ENCODE results near the gene CORO6.

Gene CORO6

GRCh38 chr17:29625037-29625750, 2.5 kb upstream of the CORO6 start:
- no peaks in the 10 kb centered on the region for H3K27me3 ChIP-seq (ENCODE audit: low read depth)
- H3K4me1 ChIP-seq = peaks cover 14% of the 10 kb centered on the region
- H3K9me3 ChIP-seq = no peaks in the 10 kb centered on the region
- no peak for DNase-seq (ENCODE audit: low spot score in 2 of 2)
- H3K36me3 ChIP-seq (replicated peaks) = no peaks in the 10 kb centered on the region
- H3K4me3 ChIP-seq = no peak overlapping the region
- in situ Hi-C loops (cut with MboI; ENCODE audit: low sequenced_read_pairs) = loop anchor here (25.0 kb wide), 1 partner anchor 462 kb away; no protein-coding TSS in a partner anchor

- Histone ChIP-seq H3K27me3 (ENCODE audit: low read depth) (no peaks in the 10 kb centered on the region), H3K4me3 (no peak overlapping the region), H3K9me3 (no peaks in the 10 kb centered on the region), H3K4me1 (peaks cover 14% of the 10 kb centered on the region), H3K36me3 (replicated peaks) (no peaks in the 10 kb centered on the region)
- in situ Hi-C loops (cut with MboI; ENCODE audit: low sequenced_read_pairs) = loop anchor here (25.0 kb wide), 1 partner anchor 313 kb away; the partner anchor contains the start of genes EFCAB5 and SSH2
- DNase-seq (ENCODE audit: low spot score in 2 of 2) = no peak
These were observed 1.9 kb upstream of the CORO6 start for GRCh38 chr17:29624586-29624985.

GRCh38 chr17:29623283-29623647, 553 bp upstream of the CORO6 start:
- no peaks in the 10 kb centered on the region for H3K9me3 ChIP-seq
- H3K27me3 ChIP-seq (ENCODE audit: low read depth) = no peaks in the 10 kb centered on the region
- no peaks in the 10 kb centered on the region for H3K36me3 ChIP-seq (replicated peaks)
- peaks cover 14% of the 10 kb centered on the region for H3K4me1 ChIP-seq
- DNase-seq (ENCODE audit: low spot score in 2 of 2) = no peak
- peak overlapping the region; percentile 84 for H3K4me3 ChIP-seq
- in situ Hi-C loops (cut with MboI; ENCODE audit: low sequenced_read_pairs) = loop anchor here (25.0 kb wide), 1 partner anchor 314 kb away; the partner anchor contains the start of genes EFCAB5 and SSH2

GRCh38 chr17:29621751-29622194, 939 bp downstream of the CORO6 start:
- Histone ChIP-seq H3K4me3 (peak overlapping the region; percentile 84), H3K9me3 (no peaks in the 10 kb centered on the region), H3K36me3 (replicated peaks) (no peaks in the 10 kb centered on the region), H3K27me3 (ENCODE audit: low read depth) (no peaks in the 10 kb centered on the region), H3K4me1 (peaks cover 23% of the 10 kb centered on the region)
- in situ Hi-C loops (cut with MboI; ENCODE audit: low sequenced_read_pairs) = loop anchor here (25.0 kb wide), 1 partner anchor 316 kb away; the partner anchor contains the start of genes EFCAB5 and SSH2
- DNase-seq (ENCODE audit: low spot score in 2 of 2) = no peak

- Histone ChIP-seq H3K36me3 (replicated peaks) (no peaks in the 10 kb centered on the region), H3K4me1 (peaks cover 23% of the 10 kb centered on the region), H3K27me3 (ENCODE audit: low read depth) (no peaks in the 10 kb centered on the region), H3K4me3 (no peak overlapping the region), H3K9me3 (no peaks in the 10 kb centered on the region)
- in situ Hi-C loops (cut with MboI; ENCODE audit: low sequenced_read_pairs) = loop anchor here (25.0 kb wide), 1 partner anchor 316 kb away; the partner anchor contains the start of genes EFCAB5 and SSH2
- DNase-seq (ENCODE audit: low spot score in 2 of 2) = no peak
These were observed 1.8 kb downstream of the CORO6 start for GRCh38 chr17:29620779-29621500.

GRCh38 chr17:29620271-29620670, 2.4 kb downstream of the CORO6 start:
- in situ Hi-C loops (cut with MboI; ENCODE audit: low sequenced_read_pairs) = loop anchor here (25.0 kb wide), 1 partner anchor 317 kb away; the partner anchor contains the start of genes EFCAB5 and SSH2
- no peaks in the 10 kb centered on the region for H3K36me3 ChIP-seq (replicated peaks)
- no peak for DNase-seq (ENCODE audit: low spot score in 2 of 2)
- no peaks in the 10 kb centered on the region for H3K9me3 ChIP-seq
- no peaks in the 10 kb centered on the region for H3K27me3 ChIP-seq (ENCODE audit: low read depth)
- H3K4me3 ChIP-seq = no peak overlapping the region
- peaks cover 23% of the 10 kb centered on the region for H3K4me1 ChIP-seq

GRCh38 chr17:29619251-29619650, 3.5 kb downstream of the CORO6 start:
- H3K27me3 ChIP-seq (ENCODE audit: low read depth) = no peaks in the 10 kb centered on the region
- no peak for DNase-seq (ENCODE audit: low spot score in 2 of 2)
- no peaks in the 10 kb centered on the region for H3K36me3 ChIP-seq (replicated peaks)
- no peak overlapping the region for H3K4me3 ChIP-seq
- in situ Hi-C loops (cut with MboI; ENCODE audit: low sequenced_read_pairs) = loop anchor here (5.0 to 25.0 kb wide), 2 partner anchors 52 to 318 kb away; partner anchors contain the start of genes ABHD15, EFCAB5, SSH2 and TP53I13
- H3K9me3 ChIP-seq = no peaks in the 10 kb centered on the region
- peaks cover 23% of the 10 kb centered on the region for H3K4me1 ChIP-seq

- in situ Hi-C loops (cut with MboI; ENCODE audit: low sequenced_read_pairs) = loop anchor here (5.0 to 25.0 kb wide), 2 partner anchors 51 to 319 kb away; partner anchors contain the start of genes ABHD15, EFCAB5, SSH2 and TP53I13
- Histone ChIP-seq H3K27me3 (ENCODE audit: low read depth) (no peaks in the 10 kb centered on the region), H3K9me3 (no peaks in the 10 kb centered on the region), H3K4me1 (peaks cover 21% of the 10 kb centered on the region), H3K4me3 (peak overlapping the region; percentile 14), H3K36me3 (replicated peaks) (no peaks in the 10 kb centered on the region)
- DNase-seq (ENCODE audit: low spot score in 2 of 2) = no peak
These were observed 4.2 kb downstream of the CORO6 start for GRCh38 chr17:29618272-29619065.

- H3K4me3 ChIP-seq = peak overlapping the region; percentile 14
- H3K9me3 ChIP-seq = no peaks in the 10 kb centered on the region
- peaks cover 15% of the 10 kb centered on the region for H3K4me1 ChIP-seq
- in situ Hi-C loops (cut with MboI; ENCODE audit: low sequenced_read_pairs) = loop anchor here (5.0 to 25.0 kb wide), 2 partner anchors 50 to 320 kb away; partner anchors contain the start of genes ABHD15, EFCAB5, SSH2 and TP53I13
- peak; percentile 34 to 77 for DNase-seq (ENCODE audit: low spot score in 2 of 2)
- no peaks in the 10 kb centered on the region for H3K27me3 ChIP-seq (ENCODE audit: low read depth)
- H3K36me3 ChIP-seq (replicated peaks) = peaks cover 2% of the 10 kb centered on the region; the same call in 1 of the 2 replicates
These were observed 5.0 kb downstream of the CORO6 start for GRCh38 chr17:29617481-29618271.

- peaks cover 3% of the 10 kb centered on the region; the same call in 1 of the 2 replicates for H3K36me3 ChIP-seq (replicated peaks)
- H3K4me1 ChIP-seq = peaks cover 15% of the 10 kb centered on the region
- DNase-seq (ENCODE audit: low spot score in 2 of 2) = peak; percentile 43 to 88
- no peaks in the 10 kb centered on the region for H3K9me3 ChIP-seq
- in situ Hi-C loops (cut with MboI; ENCODE audit: low sequenced_read_pairs) = loop anchor here (5.0 to 25.0 kb wide), 2 partner anchors 50 to 320 kb away; partner anchors contain the start of genes ABHD15, EFCAB5, SSH2 and TP53I13
- H3K27me3 ChIP-seq (ENCODE audit: low read depth) = no peaks in the 10 kb centered on the region
- no peak overlapping the region for H3K4me3 ChIP-seq
These were observed 5.6 kb downstream of the CORO6 start for GRCh38 chr17:29617125-29617480.

- Histone ChIP-seq H3K4me1 (peaks cover 10% of the 10 kb centered on the region), H3K9me3 (no peaks in the 10 kb centered on the region), H3K27me3 (ENCODE audit: low read depth) (no peaks in the 10 kb centered on the region), H3K4me3 (no peak overlapping the region), H3K36me3 (replicated peaks) (peaks cover 3% of the 10 kb centered on the region; the same call in 1 of the 2 replicates)
- DNase-seq (ENCODE audit: low spot score in 2 of 2) = no peak
- in situ Hi-C loops (cut with MboI; ENCODE audit: low sequenced_read_pairs) = loop anchor here (5.0 to 25.0 kb wide), 2 partner anchors 49 to 321 kb away; partner anchors contain the start of genes ABHD15, EFCAB5, SSH2 and TP53I13
These were observed 6.2 kb downstream of the CORO6 start for GRCh38 chr17:29616300-29617048.

Measured in HAP-1 (cell line).